Mucosa of rectum (tissue), 2 donors: Measurements from ENCODE around the gene RYR3.

Source experiments
- H3K27ac ChIP-seq, 2 donors: one replicate each; pipeline ENCODE4 v1.7.0; 2013; ENCODE audit warnings: inconsistent platforms in 2 of 2, low read depth in 2 of 2, low read length in 2 of 2
- H3K27me3 ChIP-seq, 2 donors: one replicate each; pipeline ENCODE4 v1.7.0; 2013; ENCODE audit warnings: low read length in 2 of 2; ENCODE audit not compliant: control insufficient read depth in 2 of 2, insufficient read depth in 2 of 2
- H3K36me3 ChIP-seq, 2 donors: one replicate each; pipeline ENCODE4 v1.7.0; 2013; ENCODE audit warnings: low read length in 2 of 2; ENCODE audit not compliant: control insufficient read depth in 2 of 2, insufficient read depth in 2 of 2
- H3K4me1 ChIP-seq, 2 donors: one replicate each; pipeline ENCODE4 v1.7.0; 2013; ENCODE audit warnings: low read length in 2 of 2, mild to moderate bottlenecking in 1 of 2; ENCODE audit not compliant: control insufficient read depth in 2 of 2, insufficient read depth in 2 of 2
- H3K4me3 ChIP-seq, 2 donors: one replicate each; pipeline ENCODE4 v1.7.0; 2013; ENCODE audit warnings: low read length in 2 of 2
- H3K9ac ChIP-seq, 2 donors: one replicate each; pipeline ENCODE4 v1.7.0; 2013; ENCODE audit warnings: low read length in 2 of 2, low read depth in 1 of 2, mild to moderate bottlenecking in 1 of 2
- H3K9me3 ChIP-seq, 2 donors: one replicate each; pipeline ENCODE4 v1.7.0; 2013; ENCODE audit warnings: low read length in 2 of 2; ENCODE audit not compliant: control insufficient read depth in 2 of 2
- donor health status: healthy.
- donor health status: Normal muscosa, but diverticular disease.

RYR3 gene

GRCh38 chr15:33746203-33746602, 435.4 kb downstream of the RYR3 start:
- Histone ChIP-seq H3K36me3 (no peaks in the 10 kb centered on the region), H3K9ac (no peak overlapping the region), H3K4me3 (no peak overlapping the region), H3K27ac (no peak overlapping the region), H3K27me3 (no peaks in the 10 kb centered on the region), H3K9me3 (no peaks in the 10 kb centered on the region), H3K4me1 (no peaks in the 10 kb centered on the region)

- Histone ChIP-seq H3K36me3 (no peaks in the 10 kb centered on the region), H3K9me3 (no peaks in the 10 kb centered on the region), H3K27me3 (no peaks in the 10 kb centered on the region), H3K4me3 (no peak overlapping the region), H3K4me1 (no peaks in the 10 kb centered on the region), H3K27ac (no peak overlapping the region), H3K9ac (no peak overlapping the region)
Measured at GRCh38 chr15:33753012-33753411, 442.2 kb downstream of the RYR3 start.

- H3K27me3 ChIP-seq = no peaks in the 10 kb centered on the region
- H3K36me3 ChIP-seq = no peaks in the 10 kb centered on the region
- H3K4me1 ChIP-seq = no peaks in the 10 kb centered on the region
- no peaks in the 10 kb centered on the region for H3K9me3 ChIP-seq
- H3K27ac ChIP-seq = no peak overlapping the region
- no peak overlapping the region for H3K9ac ChIP-seq
- H3K4me3 ChIP-seq = no peak overlapping the region
Measured at GRCh38 chr15:33754242-33754641, 443.5 kb downstream of the RYR3 start.

- no peaks in the 10 kb centered on the region for H3K4me1 ChIP-seq
- no peak overlapping the region for H3K27ac ChIP-seq
Measured at GRCh38 chr15:33756961-33757360, 446.2 kb downstream of the RYR3 start.

GRCh38 chr15:33757516-33758232, 446.9 kb downstream of the RYR3 start:
- no peaks in the 10 kb centered on the region for H3K9me3 ChIP-seq
- H3K4me1 ChIP-seq = no peaks in the 10 kb centered on the region
- H3K27ac ChIP-seq = no peak overlapping the region
- H3K4me3 ChIP-seq = no peak overlapping the region
- no peaks in the 10 kb centered on the region for H3K27me3 ChIP-seq
- H3K36me3 ChIP-seq = no peaks in the 10 kb centered on the region
- no peak overlapping the region for H3K9ac ChIP-seq

More at GRCh38 chr15:33756961-33757360, 446.2 kb downstream of the RYR3 start:
- Histone ChIP-seq H3K27me3 (no peaks in the 10 kb centered on the region), H3K4me3 (no peak overlapping the region), H3K9ac (no peak overlapping the region), H3K9me3 (no peaks in the 10 kb centered on the region), H3K36me3 (no peaks in the 10 kb centered on the region)

- H3K9ac ChIP-seq = no peak overlapping the region
- H3K4me1 ChIP-seq = no peaks in the 10 kb centered on the region
- H3K9me3 ChIP-seq = no peaks in the 10 kb centered on the region
- H3K27ac ChIP-seq = no peak overlapping the region
- H3K4me3 ChIP-seq = no peak overlapping the region
- no peaks in the 10 kb centered on the region for H3K27me3 ChIP-seq
- H3K36me3 ChIP-seq = no peaks in the 10 kb centered on the region
Measured at GRCh38 chr15:33766389-33766788, 455.6 kb downstream of the RYR3 start.

GRCh38 chr15:33768670-33769190, 458.0 kb downstream of the RYR3 start:
- no peaks in the 10 kb centered on the region for H3K4me1 ChIP-seq

GRCh38 chr15:33773969-33774368, 463.2 kb downstream of the RYR3 start:
- no peaks in the 10 kb centered on the region for H3K4me1 ChIP-seq
- no peak overlapping the region for H3K9ac ChIP-seq
- no peaks in the 10 kb centered on the region for H3K27me3 ChIP-seq
- H3K4me3 ChIP-seq = no peak overlapping the region
- H3K27ac ChIP-seq = no peak overlapping the region
- no peaks in the 10 kb centered on the region for H3K9me3 ChIP-seq
- no peaks in the 10 kb centered on the region for H3K36me3 ChIP-seq

More at GRCh38 chr15:33768670-33769190, 458.0 kb downstream of the RYR3 start:
- Histone ChIP-seq H3K27me3 (no peaks in the 10 kb centered on the region), H3K27ac (no peak overlapping the region), H3K36me3 (no peaks in the 10 kb centered on the region), H3K4me3 (no peak overlapping the region), H3K9ac (no peak overlapping the region), H3K9me3 (no peaks in the 10 kb centered on the region)

GRCh38 chr15:33778852-33779251, 468.1 kb downstream of the RYR3 start:
- no peak overlapping the region for H3K4me3 ChIP-seq
- no peaks in the 10 kb centered on the region for H3K4me1 ChIP-seq
- H3K36me3 ChIP-seq = no peaks in the 10 kb centered on the region
- H3K9ac ChIP-seq = no peak overlapping the region
- H3K27ac ChIP-seq = no peak overlapping the region
- no peaks in the 10 kb centered on the region for H3K27me3 ChIP-seq
- H3K9me3 ChIP-seq = no peaks in the 10 kb centered on the region

- H3K27me3 ChIP-seq = no peaks in the 10 kb centered on the region
- no peaks in the 10 kb centered on the region for H3K4me1 ChIP-seq
- no peak overlapping the region for H3K27ac ChIP-seq
- no peaks in the 10 kb centered on the region for H3K36me3 ChIP-seq
- H3K4me3 ChIP-seq = no peak overlapping the region
- no peak overlapping the region for H3K9ac ChIP-seq
- H3K9me3 ChIP-seq = no peaks in the 10 kb centered on the region
Measured at GRCh38 chr15:33780011-33780768, 469.4 kb downstream of the RYR3 start.
